Cerebellar cortex (tissue), 1 donor: Measurements from ENCODE around the gene MRPS35.
"Not testable (repeated sequence)": the region's sequence is repeated elsewhere in the genome, so short reads cannot be mapped to it uniquely, and the experiment has no call there.

Experiments used
- DNase-seq: peaks from one replicate; pipeline ENCODE4 v3.0.0-alpha.2; 2015; ENCODE audit warnings: low spot score

MRPS35 gene

DNA sequence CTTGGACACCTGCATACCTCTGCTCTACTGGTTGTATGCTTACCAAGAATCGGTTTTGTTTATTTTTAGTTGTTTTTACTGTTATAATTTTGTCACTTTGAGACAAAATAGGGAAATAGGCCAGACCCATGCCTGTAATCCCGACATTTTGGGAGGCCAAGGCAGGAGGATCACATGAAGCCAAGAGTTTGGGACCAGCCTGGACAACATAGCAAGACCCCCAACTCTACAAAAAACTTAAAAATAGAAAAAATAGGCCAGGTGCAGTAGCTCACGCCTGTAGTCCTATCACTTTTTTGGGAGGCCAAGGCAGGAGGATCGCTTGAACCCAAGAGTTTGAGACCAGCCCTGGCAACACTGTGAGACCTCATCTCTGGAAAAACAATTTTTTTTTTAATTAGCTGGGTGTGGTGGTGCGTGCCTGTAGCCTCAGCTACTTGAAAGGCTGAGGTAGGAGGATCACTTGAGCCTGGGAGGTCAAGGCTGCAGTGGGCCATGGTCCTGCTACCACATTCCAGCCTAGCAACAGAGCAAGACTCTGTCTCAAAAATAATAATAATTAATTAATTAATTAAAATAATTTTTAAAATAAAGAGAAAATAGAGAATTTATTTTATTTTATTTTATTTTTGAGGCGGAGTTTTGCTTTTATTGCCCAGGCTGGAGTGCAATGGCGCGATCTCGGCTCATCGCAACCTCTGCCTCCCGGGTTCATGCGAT, 1.3 kb upstream of the MRPS35 start:
- no peak for DNase-seq

DNA sequence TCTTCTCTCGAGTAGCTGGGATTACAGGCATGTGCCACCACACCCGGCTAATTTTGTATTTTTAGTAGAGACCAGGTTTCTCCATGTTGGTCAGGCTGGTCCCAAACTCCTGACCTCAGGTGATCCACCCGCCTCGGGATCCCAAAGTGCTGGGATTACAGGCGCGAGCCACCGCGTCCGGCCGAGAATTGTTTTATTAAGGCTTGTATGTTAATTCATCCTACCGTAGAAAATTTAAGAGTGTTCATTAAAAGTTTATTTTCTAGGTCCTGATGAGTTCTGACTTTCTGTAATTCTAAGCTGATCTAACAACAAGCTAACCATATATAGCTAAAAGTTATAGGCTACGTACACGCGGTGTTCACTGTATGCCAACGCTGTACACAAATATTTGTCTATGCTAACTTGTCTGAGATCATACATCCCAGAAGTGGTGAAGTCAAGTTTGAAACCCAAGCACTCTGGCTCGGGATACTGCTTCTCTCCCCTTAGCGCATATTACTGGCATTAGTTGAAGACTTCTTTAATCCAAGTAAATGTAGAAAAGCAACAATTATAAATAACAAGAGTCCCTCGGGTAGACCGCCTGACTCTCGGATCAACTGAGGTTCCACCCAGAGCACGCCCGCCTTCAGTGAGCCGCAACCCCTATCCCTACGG, 570 bp upstream of the MRPS35 start:
- DNase-seq = no peak

DNA sequence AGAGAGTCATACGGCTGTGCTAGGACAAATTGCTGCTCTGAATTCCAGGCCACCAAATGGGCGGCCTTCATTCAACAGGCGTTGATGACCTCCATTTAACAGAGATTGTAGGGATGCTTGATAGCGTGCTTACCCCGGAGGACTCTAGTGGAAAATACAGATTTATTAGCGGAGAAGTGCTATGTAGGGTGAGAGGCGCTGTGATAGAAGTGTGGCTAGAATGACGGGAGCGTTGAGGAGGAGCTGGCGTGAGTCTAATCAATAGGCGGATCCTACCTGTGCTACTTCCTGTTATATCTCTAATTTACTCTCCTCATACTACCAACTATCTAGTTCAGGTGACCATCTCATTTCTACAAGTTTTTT, 668 bp downstream of the MRPS35 start:
- DNase-seq = peak; percentile 46

DNA sequence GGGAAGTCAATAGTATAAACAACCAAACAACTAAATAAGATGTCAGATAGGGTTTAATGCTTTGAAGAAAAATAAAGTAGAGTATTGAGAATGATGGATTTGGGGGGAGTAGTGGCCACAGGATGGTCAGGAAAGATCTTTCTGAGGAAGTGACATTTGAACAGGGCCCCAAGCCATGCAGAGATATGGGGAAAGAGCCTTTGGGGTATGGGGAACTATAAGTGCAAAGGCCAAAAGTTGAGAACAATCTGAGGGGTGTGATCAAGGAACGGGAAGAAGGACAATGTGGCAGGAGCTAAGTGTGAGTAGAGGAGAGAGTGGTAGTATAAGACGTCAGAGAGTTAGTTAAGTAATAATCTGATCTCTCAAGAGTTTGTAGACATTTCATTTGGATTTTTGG, 1.3 kb downstream of the MRPS35 start:
- no peak for DNase-seq

DNA sequence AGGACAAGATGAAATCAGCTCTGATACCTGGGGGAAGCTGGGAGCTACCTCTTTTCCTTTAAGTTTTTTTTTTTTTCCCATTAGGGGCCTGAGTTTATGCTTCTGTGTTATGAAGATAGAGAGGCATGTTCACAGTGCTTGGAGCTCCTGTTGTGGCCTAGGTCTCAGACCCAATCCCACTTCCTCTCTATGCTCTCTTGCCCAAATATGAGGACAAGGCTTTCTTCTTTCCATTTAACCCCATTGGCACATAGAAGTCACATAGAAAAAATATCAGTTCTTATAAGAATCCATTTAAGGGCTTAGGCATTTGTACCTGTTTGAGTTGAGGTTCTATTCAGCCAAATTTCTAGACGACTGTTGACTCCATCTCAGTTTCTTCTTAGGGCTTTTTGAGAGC, 12.6 kb downstream of the MRPS35 start:
- DNase-seq = no peak

DNA sequence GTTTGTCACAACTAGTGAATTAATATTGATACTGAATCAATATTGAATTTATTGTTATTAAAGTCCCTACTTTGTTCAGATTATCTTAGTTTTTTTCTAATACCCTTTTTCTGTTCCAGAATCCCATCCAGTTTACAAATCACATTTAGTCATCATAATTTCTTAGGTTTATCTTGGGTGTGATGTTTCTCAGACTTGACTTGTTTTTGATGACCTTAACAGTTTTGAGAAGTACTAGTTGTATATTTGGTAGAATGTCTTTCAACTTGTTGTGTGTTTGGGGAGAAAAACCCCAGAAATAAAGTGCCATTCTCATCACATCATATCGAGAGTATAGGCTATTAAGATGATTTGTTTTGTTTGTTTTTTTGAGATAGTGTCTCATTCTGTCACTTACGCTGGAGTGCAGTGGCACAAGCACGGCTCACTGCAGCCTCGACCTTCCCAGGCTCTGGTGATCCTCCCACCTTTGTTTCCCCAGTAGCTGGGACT, 19.5 kb downstream of the MRPS35 start:
- no peak for DNase-seq

DNA sequence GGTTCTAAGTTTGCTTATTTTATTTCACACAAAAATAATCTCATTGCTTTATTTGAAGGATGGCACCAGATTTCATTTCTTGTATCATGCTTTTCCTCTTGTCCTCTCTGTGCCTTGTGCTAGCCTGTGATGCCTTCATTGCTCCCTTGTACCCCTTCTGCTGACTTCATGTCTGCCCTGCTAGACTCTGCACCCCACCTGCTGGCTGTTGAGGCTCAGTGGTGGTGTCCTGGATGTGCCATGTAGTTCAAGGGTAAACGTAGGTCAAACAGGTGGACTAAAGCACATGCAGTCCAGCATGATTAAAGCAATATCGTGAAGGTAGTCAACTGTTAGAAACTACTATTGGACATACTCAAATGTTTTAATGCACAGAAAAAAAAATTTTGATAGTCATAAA, 21.6 kb downstream of the MRPS35 start:
- DNase-seq = peak; percentile 16

DNA sequence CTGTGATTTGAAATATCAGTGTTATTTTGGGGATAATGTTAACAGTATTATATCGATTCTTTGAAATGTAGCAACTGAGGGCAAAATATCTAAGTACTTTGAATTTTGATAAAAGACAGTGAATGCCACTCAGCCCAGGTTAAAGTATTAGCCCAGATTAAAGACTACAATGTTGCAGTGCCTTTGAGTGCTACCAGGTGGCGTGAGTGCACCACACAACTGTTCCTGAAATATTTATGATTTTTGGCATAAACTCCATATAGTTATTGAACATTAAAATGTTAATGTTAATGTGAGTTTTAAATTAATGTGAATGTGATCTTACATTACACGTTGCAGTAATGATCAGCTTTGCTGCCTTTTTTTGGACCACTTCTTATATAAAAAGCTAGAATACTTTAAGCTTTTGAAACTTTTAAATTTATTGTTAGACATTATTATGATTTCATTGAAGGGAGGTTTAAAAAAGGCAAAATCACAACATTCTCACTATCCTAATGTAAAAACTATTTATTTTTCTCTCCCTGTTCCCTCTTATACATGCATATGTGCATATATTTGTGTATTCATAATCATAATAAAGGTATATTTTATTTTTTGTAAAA, 22.5 kb downstream of the MRPS35 start:
- DNase-seq = peak; percentile 25

DNA sequence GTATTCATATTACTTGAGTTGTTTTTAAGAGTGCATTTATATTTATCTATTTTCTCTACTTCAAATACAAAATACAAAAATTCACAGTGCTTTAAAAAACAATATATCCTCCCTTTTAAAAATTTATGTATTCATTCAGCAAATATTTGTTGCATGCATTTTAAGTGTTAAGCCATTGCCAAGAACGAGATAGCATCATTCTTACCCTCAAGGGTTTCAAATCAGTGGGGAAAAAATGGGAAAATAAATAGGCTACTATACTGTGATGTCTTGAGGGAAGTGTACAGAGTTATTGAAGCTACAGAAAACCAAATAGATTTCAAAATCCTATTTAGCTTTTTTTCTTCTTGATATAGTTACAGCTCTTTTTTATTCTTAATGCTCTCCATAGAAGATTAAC, 23.2 kb downstream of the MRPS35 start:
- DNase-seq = no peak

DNA sequence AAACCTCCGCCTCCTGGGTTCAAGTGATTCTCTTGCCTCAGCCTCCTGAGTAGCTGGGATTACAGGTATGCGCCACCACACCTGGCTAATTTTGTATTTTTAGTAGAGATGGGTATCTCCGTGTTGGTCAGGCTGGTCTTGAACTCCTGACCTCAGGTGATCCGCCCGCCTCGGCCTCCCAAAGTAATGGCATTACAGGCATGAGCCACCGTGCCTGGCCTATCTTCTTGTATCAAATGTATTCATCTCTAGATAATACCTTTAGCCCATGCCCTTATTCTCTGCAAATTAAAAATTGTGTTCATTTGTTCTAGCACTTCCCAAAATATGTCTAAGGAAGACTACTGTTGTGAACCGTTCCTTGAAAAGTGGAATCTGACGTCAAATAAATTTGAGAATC, 23.7 kb downstream of the MRPS35 start:
- not testable (repeated sequence) for DNase-seq

DNA sequence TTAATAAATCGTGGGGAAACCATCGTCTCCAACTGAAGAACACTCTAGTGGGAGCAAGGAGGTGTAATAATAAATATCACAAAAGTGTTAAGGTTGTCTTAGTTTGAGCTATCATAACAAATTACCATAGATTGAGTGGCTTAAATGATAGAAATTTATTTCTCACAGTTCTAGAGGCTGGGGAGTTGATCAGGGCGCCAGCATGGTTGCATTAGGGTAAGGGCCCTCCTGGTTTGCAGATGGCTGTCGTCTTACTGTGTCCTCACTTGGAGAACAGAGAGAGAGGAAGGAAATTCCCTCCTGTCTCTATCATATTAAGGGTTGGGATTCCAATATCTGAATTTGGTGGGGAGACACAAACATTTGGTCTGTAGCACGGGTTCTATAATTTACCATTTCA, 33.0 kb downstream of the MRPS35 start:
- DNase-seq = no peak

DNA sequence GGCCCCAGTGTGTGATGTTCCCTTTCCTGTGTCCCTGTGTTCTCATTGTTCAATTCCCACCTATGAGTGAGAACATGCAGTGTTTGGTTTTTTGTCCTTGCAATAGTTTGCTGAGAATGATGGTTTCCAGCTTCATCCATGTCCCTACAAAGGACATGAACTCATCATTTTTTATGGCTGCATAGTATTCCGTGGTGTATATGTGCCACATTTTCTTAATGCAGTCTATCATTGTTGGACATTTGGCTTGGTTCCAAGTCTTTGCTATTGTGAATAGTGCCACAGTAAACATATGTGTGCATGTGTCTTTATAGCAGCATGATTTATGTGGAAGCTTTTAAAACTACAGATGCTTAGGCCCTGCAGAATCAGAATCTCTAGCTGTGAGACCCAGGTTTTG, 35.1 kb downstream of the MRPS35 start:
- not testable (repeated sequence) for DNase-seq

DNA sequence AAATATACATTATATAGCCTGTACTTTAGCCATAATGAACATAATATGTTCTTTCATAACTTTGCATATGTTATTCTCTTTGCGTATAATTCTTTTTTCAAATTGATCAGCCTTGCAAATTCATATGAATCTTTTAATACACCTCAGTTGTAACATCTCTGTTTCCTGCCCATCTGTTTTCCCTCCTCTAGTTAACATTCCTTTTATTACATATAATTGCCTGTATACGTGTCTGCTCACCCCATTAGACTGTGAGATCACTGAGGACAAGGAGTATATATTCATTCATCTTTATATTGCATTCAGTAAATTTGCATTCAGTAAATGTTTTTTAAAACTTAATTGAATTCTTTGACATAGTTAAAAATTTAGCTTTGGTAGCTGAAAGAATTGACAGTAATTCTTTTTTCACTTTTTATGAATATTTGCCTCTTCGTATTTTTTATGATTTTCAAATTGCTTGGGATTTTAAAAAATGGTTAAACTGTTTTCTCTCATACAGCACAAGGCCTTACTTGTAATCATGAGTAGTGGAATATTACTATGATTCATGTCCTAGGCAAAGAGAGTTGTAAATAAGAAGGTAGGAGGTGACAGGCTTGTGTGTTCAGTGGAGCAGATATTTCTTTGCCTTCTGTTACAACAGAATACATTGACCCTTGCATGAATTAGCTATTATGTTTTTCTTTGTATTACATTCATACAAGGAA, 36.6 kb downstream of the MRPS35 start:
- no peak for DNase-seq

DNA sequence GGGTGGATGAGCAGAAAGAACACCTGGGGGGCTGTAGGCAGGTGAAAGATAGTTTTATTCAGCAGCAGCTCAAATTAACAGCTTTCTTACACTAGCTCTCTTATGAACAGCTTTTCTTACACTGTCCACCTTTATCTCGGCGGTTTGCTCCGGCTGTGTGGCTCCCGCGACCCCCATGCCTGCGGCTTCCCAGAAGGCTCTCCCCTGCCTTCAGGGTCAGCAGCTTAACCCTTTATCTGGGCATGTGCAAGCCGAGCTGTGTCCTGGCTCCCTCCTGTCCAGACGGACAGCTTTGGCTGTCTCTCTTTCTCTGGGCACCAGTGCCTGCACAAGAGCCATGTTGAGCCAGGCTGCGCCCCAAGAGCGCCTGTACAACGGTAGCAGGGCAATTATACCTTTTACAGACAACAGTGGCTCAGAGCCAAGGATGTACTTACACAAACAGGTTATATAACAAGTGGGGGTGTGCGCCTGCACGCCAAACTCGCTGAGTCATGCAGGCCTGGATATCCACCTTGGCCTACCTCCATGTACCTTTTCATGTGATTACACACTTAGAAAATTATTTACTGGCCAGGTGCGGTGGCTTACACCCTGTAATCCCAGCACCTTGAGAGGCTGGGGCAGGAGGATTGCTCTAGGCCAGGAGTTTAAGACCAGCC, 40.9 kb downstream of the MRPS35 start:
- DNase-seq = peak; percentile 64

DNA sequence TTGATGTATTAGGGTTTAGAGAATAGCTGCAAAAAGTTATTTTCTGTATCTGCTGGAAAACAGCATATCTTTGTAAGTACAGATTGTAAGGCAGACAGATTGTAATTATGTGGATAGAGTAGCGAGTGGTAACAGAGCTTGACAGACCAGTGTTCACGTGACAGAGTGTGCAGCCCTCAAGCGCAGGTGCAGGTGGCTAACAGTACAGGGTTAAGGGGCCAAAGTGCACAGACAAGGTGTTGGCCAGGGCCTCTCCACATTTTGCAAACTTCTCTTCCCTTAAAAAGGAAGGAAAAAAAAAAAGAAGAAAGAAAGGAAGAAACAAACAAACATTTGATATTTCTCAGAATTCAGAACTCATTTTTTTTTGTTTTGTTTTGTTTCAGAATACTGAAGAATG, 44.2 kb downstream of the MRPS35 start:
- no peak for DNase-seq

DNA sequence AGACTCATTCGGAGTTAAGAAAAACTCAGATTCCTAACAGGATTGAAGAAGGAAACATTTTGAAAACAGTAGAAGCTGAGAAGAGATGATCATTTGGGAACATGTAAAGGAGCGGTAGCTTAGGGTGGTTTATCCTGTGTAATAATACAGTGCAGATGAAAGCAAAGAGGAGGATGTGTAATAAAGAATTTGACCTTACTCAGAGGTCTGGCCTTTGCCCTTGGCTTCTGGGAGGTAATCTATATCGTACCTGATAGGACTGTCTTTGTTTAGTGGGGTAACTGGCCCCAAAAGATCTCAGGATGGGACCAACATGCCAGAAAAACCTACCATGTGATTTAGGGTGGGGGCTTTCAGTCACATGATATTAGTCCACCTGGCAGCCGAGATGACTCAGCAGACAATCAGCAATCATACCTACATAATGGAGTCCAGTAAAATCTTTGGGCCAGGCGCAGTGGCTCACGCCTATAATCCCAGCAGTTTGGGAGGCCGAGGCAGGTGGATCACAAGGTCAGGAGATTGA, 46.1 kb downstream of the MRPS35 start:
- no peak for DNase-seq

DNA sequence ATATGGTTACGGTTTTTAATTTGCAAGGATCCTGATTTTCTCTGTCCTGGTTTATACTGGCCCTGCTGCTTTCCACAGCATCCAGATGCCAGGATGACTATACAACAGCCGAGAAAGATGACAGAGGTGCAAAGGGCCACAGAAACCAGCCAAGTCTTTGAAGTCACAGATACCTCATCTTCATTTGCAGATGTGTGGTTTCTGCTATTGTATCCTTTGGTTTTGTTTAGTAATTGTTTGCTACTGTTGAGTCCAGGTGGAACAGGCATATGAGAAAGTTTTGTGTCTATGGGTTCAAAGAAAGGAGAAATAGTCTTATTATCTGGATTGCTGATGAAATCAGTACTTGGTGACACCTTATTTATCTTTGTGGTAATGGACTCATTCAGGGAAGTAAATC, 52.1 kb downstream of the MRPS35 start:
- DNase-seq = no peak

DNA sequence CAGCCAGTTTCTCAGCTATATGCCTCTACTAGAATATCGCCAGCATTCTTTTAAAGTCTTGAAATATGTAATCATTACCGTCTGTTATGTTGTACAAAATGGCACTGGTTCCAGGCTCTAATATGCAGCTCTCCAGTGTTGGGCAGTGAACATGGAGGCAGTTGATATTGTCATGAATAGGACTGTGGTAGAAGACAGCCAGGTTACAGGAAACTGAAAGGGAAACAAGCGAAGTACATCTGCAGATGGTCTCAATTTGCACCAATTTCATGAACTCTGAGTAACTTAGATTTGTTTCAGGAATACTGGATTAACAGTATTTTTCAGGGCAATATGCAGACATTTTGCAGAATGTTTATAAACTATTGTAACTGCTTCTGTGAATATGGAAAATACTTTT, 56.0 kb downstream of the MRPS35 start:
- DNase-seq = no peak

DNA sequence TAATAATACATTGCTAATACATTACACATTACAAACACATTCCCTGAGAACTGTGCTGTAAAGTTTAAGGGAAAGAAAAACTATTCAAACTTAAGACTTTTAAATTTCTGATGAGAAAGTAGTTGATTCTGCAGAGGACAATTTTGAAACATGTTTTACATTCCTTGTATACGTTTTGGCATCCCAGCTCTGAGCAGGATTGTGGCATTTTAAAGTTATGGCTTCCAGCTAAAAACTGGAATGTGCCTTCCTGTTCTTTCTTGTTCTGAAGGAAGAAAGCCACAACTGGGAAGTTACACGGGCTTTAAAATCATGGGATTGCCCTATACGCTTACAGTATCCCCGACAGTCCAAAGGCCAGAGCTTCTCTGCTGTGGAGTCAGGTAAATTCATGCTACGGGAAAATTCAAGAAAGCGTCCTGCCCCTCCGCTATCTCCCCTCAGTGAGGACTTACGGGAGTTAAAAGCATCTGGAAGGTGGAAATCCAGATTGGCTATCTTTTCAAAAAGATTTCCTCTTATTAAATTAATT, 58.6 kb downstream of the MRPS35 start:
- no peak for DNase-seq

DNA sequence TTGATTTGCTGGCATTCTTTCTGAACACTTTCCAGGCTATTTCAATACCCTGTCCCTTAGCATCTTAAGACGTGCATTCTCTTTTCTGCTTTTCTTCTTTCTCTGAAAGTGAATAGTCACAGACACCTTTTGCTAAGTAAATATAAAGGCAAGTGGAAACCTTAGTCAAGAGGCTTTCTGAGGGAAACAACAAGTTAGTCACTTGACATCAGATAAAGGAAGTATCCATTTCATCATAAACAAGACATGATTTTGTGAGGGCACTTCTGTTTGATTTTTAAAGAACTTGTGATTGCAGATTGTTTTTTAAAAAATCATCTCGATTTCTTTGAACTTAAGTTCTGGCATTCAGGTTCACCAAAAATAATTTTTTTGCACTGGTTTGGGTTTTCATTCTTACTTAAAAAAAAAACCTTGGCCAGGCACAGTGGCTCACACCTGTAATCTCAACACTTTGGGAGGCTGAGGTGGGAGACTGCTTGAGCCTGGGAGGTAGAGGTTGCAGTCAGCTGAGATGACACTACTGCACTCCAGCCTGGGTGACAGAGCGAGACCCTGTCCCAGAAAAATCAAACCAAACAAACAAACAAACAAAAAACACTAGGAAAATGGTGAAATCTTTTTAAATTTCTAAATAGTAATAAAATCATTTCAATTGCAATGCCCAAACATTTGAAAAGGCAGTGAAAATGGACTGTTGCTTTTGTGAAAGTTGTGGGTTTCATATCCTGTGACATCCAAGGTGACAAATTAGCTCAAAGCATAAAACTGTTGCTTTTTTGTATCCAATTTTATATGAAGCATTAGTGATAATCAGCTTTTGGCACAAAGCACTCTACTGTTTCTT, 61.1 kb downstream of the MRPS35 start:
- no peak for DNase-seq
